ENCODE data around the gene ARRB1. TPM values are rescaled to one million over a fixed set of nuclear protein-coding genes. Genes with fewer than 3 reads are reported as not detected.

The ARRB1 gene
- total and polyA plus RNA-seq, 4 donors = 3.3 to 21.2 (median 12.5) TPM

DNA sequence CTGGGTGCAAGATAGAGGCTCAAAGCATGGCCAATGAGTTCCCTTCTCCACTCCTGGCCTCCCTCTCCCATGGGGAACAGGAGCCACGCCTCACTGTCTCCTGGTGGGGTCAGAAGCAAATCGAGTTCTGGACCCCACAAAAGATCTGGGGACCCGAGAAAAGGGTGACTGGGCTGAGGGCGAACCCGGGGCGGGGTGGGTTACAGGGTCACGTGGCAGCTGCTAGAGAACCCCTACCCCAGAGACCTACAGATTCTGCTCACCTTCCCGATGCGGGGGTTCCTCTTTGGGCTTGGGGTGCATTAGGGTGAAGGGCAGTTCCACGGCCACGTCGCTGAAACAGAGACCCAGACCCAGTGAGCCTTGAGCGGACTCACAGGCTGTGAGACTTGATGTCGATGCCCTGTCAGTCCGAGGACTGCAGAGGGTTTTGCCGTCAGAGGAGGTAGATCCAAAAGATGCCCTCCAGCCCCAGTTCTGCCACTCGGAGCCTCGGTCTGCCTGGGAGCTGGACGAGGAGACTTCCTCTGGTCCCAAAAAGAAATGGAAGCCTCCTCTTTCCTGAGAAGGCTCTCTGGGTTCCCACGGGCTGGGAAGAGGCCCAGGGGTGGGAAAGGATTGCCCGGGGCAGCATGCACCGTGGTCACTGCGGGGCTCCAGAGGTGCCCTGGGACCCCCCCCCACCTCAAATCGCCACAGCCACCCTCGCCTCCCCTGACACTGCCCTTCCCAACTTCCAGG is 82.7 kb downstream of the ARRB1 start:
- no peaks in the 10 kb centered on the region for H3K27me3 ChIP-seq (ENCODE audit: control insufficient read depth in 4 of 4, insufficient read depth in 4 of 4, low read length in 3 of 4)
- no peak overlapping the region for H3K4me3 ChIP-seq (ENCODE audit: low read depth in 1 of 3, low read length in 3 of 3)
- DNase-seq (ENCODE audit: low spot score) = no peak
- H3K9me3 ChIP-seq (ENCODE audit: control insufficient read depth in 4 of 4, low read length in 3 of 4) = no peaks in the 10 kb centered on the region
- no peak overlapping the region for H3K9ac ChIP-seq (ENCODE audit: low read depth in 1 of 2, low read length in 2 of 2)
- H3K27ac ChIP-seq (ENCODE audit: low read depth in 1 of 2, low read length in 2 of 2) = no peak overlapping the region
- TF ChIP-seq, protein P1, sequence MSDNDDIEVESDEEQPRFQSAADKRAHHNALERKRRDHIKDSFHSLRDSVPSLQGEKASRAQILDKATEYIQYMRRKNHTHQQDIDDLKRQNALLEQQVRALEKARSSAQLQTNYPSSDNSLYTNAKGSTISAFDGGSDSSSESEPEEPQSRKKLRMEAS (IDR thresholded peaks at IDR 0.05) = no peak
- TF ChIP-seq TAF1 (conservative IDR thresholded peaks at IDR 0.05) (no peak), RAD21 (IDR thresholded peaks at IDR 0.05) (no peak)
- TF ChIP-seq, protein P2, sequence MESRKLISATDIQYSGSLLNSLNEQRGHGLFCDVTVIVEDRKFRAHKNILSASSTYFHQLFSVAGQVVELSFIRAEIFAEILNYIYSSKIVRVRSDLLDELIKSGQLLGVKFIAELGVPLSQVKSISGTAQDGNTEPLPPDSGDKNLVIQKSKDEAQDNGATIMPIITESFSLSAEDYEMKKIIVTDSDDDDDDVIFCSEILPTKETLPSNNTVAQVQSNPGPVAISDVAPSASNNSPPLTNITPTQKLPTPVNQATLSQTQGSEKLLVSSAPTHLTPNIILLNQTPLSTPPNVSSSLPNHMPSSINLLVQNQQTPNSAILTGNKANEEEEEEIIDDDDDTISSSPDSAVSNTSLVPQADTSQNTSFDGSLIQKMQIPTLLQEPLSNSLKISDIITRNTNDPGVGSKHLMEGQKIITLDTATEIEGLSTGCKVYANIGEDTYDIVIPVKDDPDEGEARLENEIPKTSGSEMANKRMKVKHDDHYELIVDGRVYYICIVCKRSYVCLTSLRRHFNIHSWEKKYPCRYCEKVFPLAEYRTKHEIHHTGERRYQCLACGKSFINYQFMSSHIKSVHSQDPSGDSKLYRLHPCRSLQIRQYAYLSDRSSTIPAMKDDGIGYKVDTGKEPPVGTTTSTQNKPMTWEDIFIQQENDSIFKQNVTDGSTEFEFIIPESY (IDR thresholded peaks at IDR 0.05) = no peak
- TF ChIP-seq, protein P3, sequence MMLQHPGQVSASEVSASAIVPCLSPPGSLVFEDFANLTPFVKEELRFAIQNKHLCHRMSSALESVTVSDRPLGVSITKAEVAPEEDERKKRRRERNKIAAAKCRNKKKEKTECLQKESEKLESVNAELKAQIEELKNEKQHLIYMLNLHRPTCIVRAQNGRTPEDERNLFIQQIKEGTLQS (IDR thresholded peaks at IDR 0.05) = no peak
- H3K4me1 ChIP-seq (ENCODE audit: control insufficient read depth in 4 of 4, insufficient read depth in 4 of 4, low read length in 3 of 4) = no peaks in the 10 kb centered on the region
- H3K36me3 ChIP-seq (ENCODE audit: control insufficient read depth in 4 of 4, insufficient read depth in 3 of 4, low read depth in 1 of 4, low read length in 3 of 4) = peaks cover 0 to 15% (median 5%) of the 10 kb centered on the region in 4 donors
- WGBS = 95% methylated on average over 25 of the region's 25 CpGs

DNA sequence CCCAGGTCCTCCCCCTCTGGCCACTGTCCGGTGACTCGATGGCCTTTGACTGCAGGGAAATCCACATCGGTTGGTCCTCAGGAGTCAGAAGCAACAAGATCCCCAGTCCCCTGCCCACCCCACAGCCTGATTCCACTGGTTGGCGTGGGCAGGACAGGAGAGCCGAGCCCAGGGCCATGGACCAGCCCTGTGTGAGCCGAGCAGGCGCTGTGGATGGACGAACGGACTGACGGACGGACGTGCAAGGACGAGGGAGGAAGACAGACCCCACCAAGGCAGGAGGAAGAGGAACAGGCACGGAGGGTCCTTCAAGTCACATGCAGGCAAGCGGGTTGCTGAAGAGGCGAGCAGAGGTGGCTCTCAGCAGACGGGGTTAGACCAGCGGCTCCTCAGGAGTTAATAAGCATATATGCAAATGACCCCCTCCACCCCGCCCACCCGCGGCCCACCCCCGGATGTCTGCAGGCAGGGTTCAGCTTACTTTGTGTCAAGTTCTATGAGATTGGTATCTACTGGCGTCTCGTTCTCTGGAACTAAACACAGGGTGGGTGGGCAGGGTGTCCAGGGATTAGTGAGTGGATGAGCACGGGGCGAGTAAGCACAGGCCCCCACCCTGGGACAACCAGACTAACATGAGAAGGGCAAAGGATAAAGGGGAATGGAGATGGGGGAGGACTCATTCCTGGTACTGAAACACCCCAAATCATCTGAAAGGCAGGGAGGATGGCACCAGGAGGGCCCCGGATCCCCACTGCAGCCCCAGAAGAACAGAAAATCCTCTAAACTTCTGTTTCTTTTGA is 84.1 kb downstream of the ARRB1 start:
- TF ChIP-seq, protein P1 (IDR thresholded peaks at IDR 0.05) = no peak
- TF ChIP-seq, protein P4, sequence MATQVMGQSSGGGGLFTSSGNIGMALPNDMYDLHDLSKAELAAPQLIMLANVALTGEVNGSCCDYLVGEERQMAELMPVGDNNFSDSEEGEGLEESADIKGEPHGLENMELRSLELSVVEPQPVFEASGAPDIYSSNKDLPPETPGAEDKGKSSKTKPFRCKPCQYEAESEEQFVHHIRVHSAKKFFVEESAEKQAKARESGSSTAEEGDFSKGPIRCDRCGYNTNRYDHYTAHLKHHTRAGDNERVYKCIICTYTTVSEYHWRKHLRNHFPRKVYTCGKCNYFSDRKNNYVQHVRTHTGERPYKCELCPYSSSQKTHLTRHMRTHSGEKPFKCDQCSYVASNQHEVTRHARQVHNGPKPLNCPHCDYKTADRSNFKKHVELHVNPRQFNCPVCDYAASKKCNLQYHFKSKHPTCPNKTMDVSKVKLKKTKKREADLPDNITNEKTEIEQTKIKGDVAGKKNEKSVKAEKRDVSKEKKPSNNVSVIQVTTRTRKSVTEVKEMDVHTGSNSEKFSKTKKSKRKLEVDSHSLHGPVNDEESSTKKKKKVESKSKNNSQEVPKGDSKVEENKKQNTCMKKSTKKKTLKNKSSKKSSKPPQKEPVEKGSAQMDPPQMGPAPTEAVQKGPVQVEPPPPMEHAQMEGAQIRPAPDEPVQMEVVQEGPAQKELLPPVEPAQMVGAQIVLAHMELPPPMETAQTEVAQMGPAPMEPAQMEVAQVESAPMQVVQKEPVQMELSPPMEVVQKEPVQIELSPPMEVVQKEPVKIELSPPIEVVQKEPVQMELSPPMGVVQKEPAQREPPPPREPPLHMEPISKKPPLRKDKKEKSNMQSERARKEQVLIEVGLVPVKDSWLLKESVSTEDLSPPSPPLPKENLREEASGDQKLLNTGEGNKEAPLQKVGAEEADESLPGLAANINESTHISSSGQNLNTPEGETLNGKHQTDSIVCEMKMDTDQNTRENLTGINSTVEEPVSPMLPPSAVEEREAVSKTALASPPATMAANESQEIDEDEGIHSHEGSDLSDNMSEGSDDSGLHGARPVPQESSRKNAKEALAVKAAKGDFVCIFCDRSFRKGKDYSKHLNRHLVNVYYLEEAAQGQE (IDR thresholded peaks at IDR 0.05) = no peak
- no peak for TF ChIP-seq GABPA (IDR thresholded peaks at IDR 0.05 in 1 of 2, conservative IDR thresholded peaks at IDR 0.05 in 1 of 2)
- TF ChIP-seq, protein P3 (IDR thresholded peaks at IDR 0.05) = no peak
- H3K36me3 ChIP-seq (ENCODE audit: control insufficient read depth in 4 of 4, insufficient read depth in 3 of 4, low read depth in 1 of 4, low read length in 3 of 4) = peaks cover 0 to 6% (median 3%) of the 10 kb centered on the region in 4 donors
- DNase-seq (ENCODE audit: low spot score) = no peak

More for the DNA sequence above, 84.1 kb downstream of the ARRB1 start:
- Histone ChIP-seq H3K4me3 (ENCODE audit: low read depth in 1 of 3, low read length in 3 of 3) (no peak overlapping the region), H3K27ac (ENCODE audit: low read depth in 1 of 2, low read length in 2 of 2) (no peak overlapping the region), H3K9me3 (ENCODE audit: control insufficient read depth in 4 of 4, low read length in 3 of 4) (no peaks in the 10 kb centered on the region), H3K9ac (ENCODE audit: low read depth in 1 of 2, low read length in 2 of 2) (no peak overlapping the region), H3K4me1 (ENCODE audit: control insufficient read depth in 4 of 4, insufficient read depth in 4 of 4, low read length in 3 of 4) (peaks cover 0 to 2% (median 0%) of the 10 kb centered on the region in 4 donors), H3K27me3 (ENCODE audit: control insufficient read depth in 4 of 4, insufficient read depth in 4 of 4, low read length in 3 of 4) (no peaks in the 10 kb centered on the region)
- WGBS = 86% methylated on average over 27 of the region's 27 CpGs
